Right ventricle myocardium inferior (tissue), 1 donor: Measurements from ENCODE around the gene STING1. TPM values are rescaled to one million over a fixed set of nuclear protein-coding genes. Genes with fewer than 3 reads are reported as not detected.
"Not testable (repeated sequence)": the region's sequence is repeated elsewhere in the genome, so short reads cannot be mapped to it uniquely, and the experiment has no call there.

Experiments
- ATAC-seq: fragments of 200-7000 bp; cut with Tn5 transposase; one replicate; pipeline ENCODE4 v1.9.1; 2020; ENCODE audit warnings: mild to moderate bottlenecking, moderate library complexity
- DNase-seq: peaks from one replicate; pipeline ENCODE4 v3.0.0; 2021; ENCODE audit errors: missing footprints
- intact Hi-C: fragments of 100-400 bp; cut with DNase I; formaldehyde crosslinking; loops from one replicate; pipeline ENCODE4 v1.11.0; 2022
- total RNA-seq: library from RNA; stranded (reverse); fragmentation: NEBNext Ultra II Directional; extraction: Animal tissue kit (Norgen Biotek cat#: 25700); gene quantifications from one replicate; pipeline ENCODE4 v1.2.1, GENCODE V29; 2021
- donor health status: DM: no; HTN: yes; CAD: no; lungs with severe emphysema.

The STING1 gene
- total RNA-seq, 1 donor from 2014 or later: 47.2 TPM

GRCh38 chr5:139512786-139513390 lies 30.3 kb upstream of the STING1 start:
- ATAC-seq (no peak), DNase-seq (no peak)
- intact Hi-C loops: loop anchor here (1.0 kb wide), 1 partner anchor 91 kb away; no protein-coding TSS in a partner anchor

GRCh38 chr5:139504722-139505121 lies 22.2 kb upstream of the STING1 start:
- ATAC-seq, intact Hi-C loops, DNase-seq: not testable (repeated sequence)

GRCh38 chr5:139503879-139504278 lies 21.3 kb upstream of the STING1 start:
- ATAC-seq, intact Hi-C loops, DNase-seq: not testable (repeated sequence)

- DNase-seq, intact Hi-C loops: not testable (repeated sequence)
Observed at GRCh38 chr5:139503036-139503817, 20.7 kb upstream of the STING1 start.

GRCh38 chr5:139501381-139501780 lies 18.8 kb upstream of the STING1 start:
- intact Hi-C loops: no loop called here
- DNase-seq: no peak
- no peak for ATAC-seq

More at GRCh38 chr5:139503036-139503817, 20.7 kb upstream of the STING1 start:
- ATAC-seq: not testable (repeated sequence)

- ATAC-seq: peak; percentile 37
- intact Hi-C loops: no loop called here
- DNase-seq: no peak
Observed at GRCh38 chr5:139495638-139496435, 13.3 kb upstream of the STING1 start.

GRCh38 chr5:139494832-139495231 lies 12.3 kb upstream of the STING1 start:
- ATAC-seq (no peak), DNase-seq (no peak)
- intact Hi-C loops: no loop called here

- DNase-seq (no peak), ATAC-seq (no peak)
- intact Hi-C loops: no loop called here
Observed at GRCh38 chr5:139494256-139494655, 11.7 kb upstream of the STING1 start.

- intact Hi-C loops: no loop called here
- DNase-seq: no peak
Observed at GRCh38 chr5:139492700-139493192, 10.2 kb upstream of the STING1 start.

GRCh38 chr5:139488260-139488659 lies 5.7 kb upstream of the STING1 start:
- peak; percentile 81 for DNase-seq
- intact Hi-C loops: no loop called here
- peak; percentile 71 for ATAC-seq

More at GRCh38 chr5:139492700-139493192, 10.2 kb upstream of the STING1 start:
- peak; percentile 62 for ATAC-seq

GRCh38 chr5:139486201-139486600 lies 3.6 kb upstream of the STING1 start:
- DNase-seq (no peak), ATAC-seq (no peak)
- intact Hi-C loops: no loop called here

GRCh38 chr5:139482890-139483208 lies 291 bp upstream of the STING1 start:
- not testable (repeated sequence) for DNase-seq, ATAC-seq
- intact Hi-C loops: loop anchor here (1.0 to 5.0 kb wide), 2 partner anchors 24 to 46 kb away; partner anchors contain the start of gene DNAJC18

- DNase-seq (no peak), ATAC-seq (peak; percentile 48)
- intact Hi-C loops: loop anchor here (1.0 to 5.0 kb wide), 2 partner anchors 22 to 44 kb away; partner anchors contain the start of gene DNAJC18
Observed at GRCh38 chr5:139481580-139482049, 943 bp downstream of the STING1 start.

GRCh38 chr5:139481122-139481533 lies 1.4 kb downstream of the STING1 start:
- no peak for DNase-seq
- ATAC-seq: no peak
- intact Hi-C loops: loop anchor here (5.0 kb wide), 1 partner anchor 44 kb away; the partner anchor contains the start of gene DNAJC18

- not testable (repeated sequence) for ATAC-seq, DNase-seq
- intact Hi-C loops: loop anchor here (5.0 kb wide), 1 partner anchor 42 kb away; the partner anchor contains the start of gene DNAJC18
Observed at GRCh38 chr5:139479729-139480128, 2.8 kb downstream of the STING1 start.

GRCh38 chr5:139478657-139479423 lies 3.7 kb downstream of the STING1 start:
- DNase-seq, intact Hi-C loops, ATAC-seq: not testable (repeated sequence)

GRCh38 chr5:139475865-139476617 lies 6.5 kb downstream of the STING1 start:
- intact Hi-C loops: no loop called here
- ATAC-seq (no peak), DNase-seq (no peak)
